ENCODE results near the gene HRAS. TPM values are rescaled to one million over a fixed set of nuclear protein-coding genes. Genes with fewer than 3 reads are reported as not detected.
A peak's percentile ranks its signal among the peaks of the same experiment; 100 is the strongest.

The HRAS gene
- total and polyA plus RNA-seq, 2 of the 13 experiments (the other 11 are each of a cell fraction or from before 2014, with no cell fraction given) = 32.9 to 50.0 TPM

DNA sequence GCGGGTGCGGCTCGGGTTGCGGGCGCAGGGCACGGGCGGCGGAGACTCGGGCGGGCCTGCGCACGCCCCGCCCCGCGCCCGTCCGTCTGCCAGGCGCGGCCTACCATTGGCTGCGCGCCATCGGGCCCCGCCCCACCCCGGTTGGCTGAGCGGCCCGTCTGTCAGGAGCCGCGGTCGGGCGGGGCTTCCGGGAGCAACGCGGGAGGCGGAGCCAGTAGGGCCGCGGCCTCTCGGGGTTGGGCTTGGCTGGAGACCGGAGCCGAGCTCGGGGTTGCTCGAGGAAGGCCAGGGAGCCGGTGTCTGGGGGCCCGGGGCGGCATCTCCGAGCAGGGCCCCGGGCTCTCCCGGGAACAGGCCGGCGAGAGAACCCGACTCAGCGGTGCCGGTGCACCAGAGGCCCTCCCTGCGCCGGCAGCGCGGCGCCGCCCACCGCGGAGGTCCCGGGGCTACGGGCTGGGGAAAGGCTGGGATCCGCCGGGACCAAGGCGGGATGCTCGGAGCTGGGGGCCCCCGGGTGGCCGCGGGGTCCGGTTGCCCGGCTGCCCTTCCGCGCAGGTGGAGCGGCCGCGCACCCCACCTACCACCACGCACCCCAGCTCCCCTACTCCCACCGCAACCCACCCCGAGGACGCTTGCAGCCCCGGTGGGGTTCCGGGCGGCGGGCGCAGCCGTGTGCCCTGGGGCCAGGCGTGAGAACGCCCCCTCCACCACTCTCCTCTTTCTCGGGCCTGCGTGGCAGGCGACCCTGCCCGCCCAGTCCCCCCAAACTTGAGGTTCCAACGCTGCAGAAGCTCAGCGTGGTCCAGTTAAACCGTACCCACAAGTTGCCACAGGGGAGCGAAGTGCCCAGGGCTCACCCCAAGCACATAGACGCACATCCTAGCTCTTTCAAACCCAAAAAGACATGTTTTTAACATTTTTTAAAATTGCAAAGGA lies at the start of gene HRAS (continued):
- TF ChIP-seq ZNF749 (CRISPR knock-in tag; IDR thresholded peaks at IDR 0.05; ENCODE audit: borderline replicate concordance) = no peak
- no peak for TF ChIP-seq ZSCAN31 (CRISPR knock-in tag; IDR thresholded peaks at IDR 0.05; ENCODE audit: low read depth)
- TF ChIP-seq BRD4 (CRISPR knock-in tag; IDR thresholded peaks at IDR 0.05) = no peak
- TF ChIP-seq ZFP90 (CRISPR knock-in tag; IDR thresholded peaks at IDR 0.05; ENCODE audit: borderline replicate concordance) = peak; percentile 36; the same call in 1 of the 2 replicates
- TF ChIP-seq RARG (CRISPR knock-in tag; IDR thresholded peaks at IDR 0.05; ENCODE audit: low read depth) = no peak
- TF ChIP-seq JARID2 (CRISPR knock-in tag; IDR thresholded peaks at IDR 0.05; ENCODE audit: insufficient replicate concordance) = no peak
- TF ChIP-seq ZFP36 (IDR thresholded peaks at IDR 0.05; ENCODE audit: borderline replicate concordance, low read depth, low read length, partially characterized antibody) = no peak
- peak in 1 of 2 experiments; percentile 69; a peak in 1 of 4 replicates for TF ChIP-seq KLF16 (CRISPR knock-in tag; IDR thresholded peaks at IDR 0.05)
- TF ChIP-seq ZNF317 (CRISPR knock-in tag; IDR thresholded peaks at IDR 0.05) = no peak
- TF ChIP-seq NFKB2 (CRISPR knock-in tag; IDR thresholded peaks at IDR 0.05; ENCODE audit: borderline replicate concordance) = no peak
- no peak; the same call in 1 of the 2 replicates for TF ChIP-seq ZNF777 (CRISPR knock-in tag; IDR thresholded peaks at IDR 0.05)
- no peak for TF ChIP-seq ZSCAN30 (CRISPR knock-in tag; IDR thresholded peaks at IDR 0.05)
- TF ChIP-seq HMG20A (CRISPR knock-in tag; IDR thresholded peaks at IDR 0.05; ENCODE audit: borderline replicate concordance) = no peak
- TF ChIP-seq TOPORS (CRISPR knock-in tag; IDR thresholded peaks at IDR 0.05) = no peak
- TF ChIP-seq, protein P1, sequence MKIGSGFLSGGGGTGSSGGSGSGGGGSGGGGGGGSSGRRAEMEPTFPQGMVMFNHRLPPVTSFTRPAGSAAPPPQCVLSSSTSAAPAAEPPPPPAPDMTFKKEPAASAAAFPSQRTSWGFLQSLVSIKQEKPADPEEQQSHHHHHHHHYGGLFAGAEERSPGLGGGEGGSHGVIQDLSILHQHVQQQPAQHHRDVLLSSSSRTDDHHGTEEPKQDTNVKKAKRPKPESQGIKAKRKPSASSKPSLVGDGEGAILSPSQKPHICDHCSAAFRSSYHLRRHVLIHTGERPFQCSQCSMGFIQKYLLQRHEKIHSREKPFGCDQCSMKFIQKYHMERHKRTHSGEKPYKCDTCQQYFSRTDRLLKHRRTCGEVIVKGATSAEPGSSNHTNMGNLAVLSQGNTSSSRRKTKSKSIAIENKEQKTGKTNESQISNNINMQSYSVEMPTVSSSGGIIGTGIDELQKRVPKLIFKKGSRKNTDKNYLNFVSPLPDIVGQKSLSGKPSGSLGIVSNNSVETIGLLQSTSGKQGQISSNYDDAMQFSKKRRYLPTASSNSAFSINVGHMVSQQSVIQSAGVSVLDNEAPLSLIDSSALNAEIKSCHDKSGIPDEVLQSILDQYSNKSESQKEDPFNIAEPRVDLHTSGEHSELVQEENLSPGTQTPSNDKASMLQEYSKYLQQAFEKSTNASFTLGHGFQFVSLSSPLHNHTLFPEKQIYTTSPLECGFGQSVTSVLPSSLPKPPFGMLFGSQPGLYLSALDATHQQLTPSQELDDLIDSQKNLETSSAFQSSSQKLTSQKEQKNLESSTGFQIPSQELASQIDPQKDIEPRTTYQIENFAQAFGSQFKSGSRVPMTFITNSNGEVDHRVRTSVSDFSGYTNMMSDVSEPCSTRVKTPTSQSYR (CRISPR knock-in tag; IDR thresholded peaks at IDR 0.05; ENCODE audit: borderline replicate concordance) = no peak
- TF ChIP-seq IKZF4 (CRISPR knock-in tag; IDR thresholded peaks at IDR 0.05; ENCODE audit: borderline replicate concordance, low read depth, not compliant biosample characterization) = no peak
- no peak for TF ChIP-seq SRSF9 (IDR thresholded peaks at IDR 0.05; ENCODE audit: borderline replicate concordance, insufficient read depth, low read depth, low read length, poor library complexity, severe bottlenecking)
- TF ChIP-seq ZNF296 (CRISPR knock-in tag; conservative IDR thresholded peaks at IDR 0.05) = no peak
- TF ChIP-seq NFIB (CRISPR knock-in tag; IDR thresholded peaks at IDR 0.05; ENCODE audit: borderline replicate concordance) = no peak
- no peak for TF ChIP-seq ZZZ3 (CRISPR knock-in tag; IDR thresholded peaks at IDR 0.05; ENCODE audit: borderline replicate concordance)
- peak; percentile 50; the same call in 1 of the 2 replicates for TF ChIP-seq ARNT2 (CRISPR knock-in tag; IDR thresholded peaks at IDR 0.05; ENCODE audit: low read depth)
- no peak for TF ChIP-seq MEF2D (CRISPR knock-in tag; IDR thresholded peaks at IDR 0.05)
- no peak for TF ChIP-seq BRCA1 (CRISPR knock-in tag; IDR thresholded peaks at IDR 0.05)
